MM.1S (cell line): Measurements from ENCODE around the gene ANO3.

Experiments
- DNase-seq: peaks from one replicate; pipeline ENCODE4 v3.0.0-alpha.2; 2015
- H2AFZ ChIP-seq: fragments of 300-600 bp; sonication (generic); 2 replicates; pipeline ENCODE4 v1.6.0; 2016; ENCODE audit warnings: antibody characterized with exemption, low read length
- H3F3A ChIP-seq: fragments of 300-600 bp; sonication (generic); 2 replicates; pipeline ENCODE4 v1.6.1; 2016; ENCODE audit warnings: mild to moderate bottlenecking, antibody characterized with exemption, low read length, moderate library complexity, mixed read lengths; ENCODE audit not compliant: insufficient read depth
- H3K27ac ChIP-seq: fragments of 300-600 bp; sonication (generic); 2 replicates; pipeline ENCODE4 v1.5.1; 2016; ENCODE audit warnings: mild to moderate bottlenecking, low read length
- H3K27me3 ChIP-seq: fragments of 300-600 bp; sonication (generic); replicated peaks from 2 replicates; pipeline ENCODE4 v1.6.0; 2016; ENCODE audit warnings: low read length; ENCODE audit not compliant: insufficient read depth
- H3K36me3 ChIP-seq: fragments of 300-600 bp; sonication (generic); replicated peaks from 2 replicates; pipeline ENCODE4 v1.6.1; 2016; ENCODE audit warnings: mild to moderate bottlenecking, low read length, mixed read lengths; ENCODE audit not compliant: insufficient read depth
- H3K4me1 ChIP-seq: fragments of 300-600 bp; sonication (generic); 2 replicates; pipeline ENCODE4 v1.6.1; 2016; ENCODE audit warnings: low read length, mixed read lengths
- H3K4me2 ChIP-seq: fragments of 300-600 bp; sonication (generic); 2 replicates; pipeline ENCODE4 v1.6.0; 2016; ENCODE audit warnings: low read depth, low read length
- H3K4me3 ChIP-seq: fragments of 300-600 bp; sonication (generic); 2 replicates; pipeline ENCODE4 v1.5.1; 2016; ENCODE audit warnings: low read length, mixed read lengths
- H3K79me2 ChIP-seq: fragments of 300-600 bp; sonication (generic); 2 replicates; pipeline ENCODE4 v1.6.1; 2016; ENCODE audit warnings: mixed run types, low read length, mixed read lengths
- H3K9ac ChIP-seq: fragments of 300-600 bp; sonication (generic); 2 replicates; pipeline ENCODE4 v1.6.1; 2016; ENCODE audit warnings: low read length, mixed read lengths
- H3K9me2 ChIP-seq: fragments of 300-600 bp; sonication (generic); replicated peaks from 2 replicates; pipeline ENCODE4 v1.6.1; 2016; ENCODE audit warnings: mild to moderate bottlenecking, low read length, mixed read lengths; ENCODE audit not compliant: insufficient read depth
- H3K9me3 ChIP-seq: fragments of 300-600 bp; sonication (generic); replicated peaks from 2 replicates; pipeline ENCODE4 v1.6.1; 2016; ENCODE audit warnings: mild to moderate bottlenecking, low read length, mixed read lengths; ENCODE audit not compliant: insufficient read depth
- H4K20me1 ChIP-seq: fragments of 300-600 bp; sonication (generic); 2 replicates; pipeline ENCODE4 v1.6.1; 2016; ENCODE audit warnings: mild to moderate bottlenecking, low read length, moderate library complexity, mixed read lengths; ENCODE audit not compliant: insufficient read depth
- CTCF ChIP-seq: fragments of 300-600 bp; sonication (generic); IDR thresholded peaks from 2 replicates; pipeline ENCODE4 v1.5.1; 2016; ENCODE audit warnings: antibody characterized with exemption, low read length, mixed read lengths
- EZH2 ChIP-seq: fragments of 300-600 bp; sonication (generic); optimal IDR thresholded peaks from 2 replicates; pipeline ENCODE3; 2017; ENCODE audit warnings: low read depth, mild to moderate bottlenecking, antibody characterized with exemption, low read length, mixed read lengths
- EZH2phosphoT487 ChIP-seq: fragments of 300-600 bp; sonication (generic); IDR thresholded peaks from 2 replicates; pipeline ENCODE4 v1.6.1; 2018; ENCODE audit warnings: antibody characterized with exemption, low read length

The ANO3 gene

GRCh38 chr11:26522912-26523610 is 191.1 kb downstream of the ANO3 start:
- no peaks in the 10 kb centered on the region for H3K36me3 ChIP-seq
- no peaks in the 10 kb centered on the region for H3K9me2 ChIP-seq
- no peak overlapping the region for H3K9ac ChIP-seq
- no peak overlapping the region for H3K4me3 ChIP-seq
- no peaks in the 10 kb centered on the region for H3F3A ChIP-seq
- DNase-seq = peak; percentile 24
- no peak overlapping the region for H2AFZ ChIP-seq
- H3K4me1 ChIP-seq = no peaks in the 10 kb centered on the region
- H3K9me3 ChIP-seq = no peaks in the 10 kb centered on the region
- no peak overlapping the region for H3K4me2 ChIP-seq
- no peaks in the 10 kb centered on the region for H4K20me1 ChIP-seq
- no peak overlapping the region for H3K27ac ChIP-seq
- no peaks in the 10 kb centered on the region for H3K79me2 ChIP-seq
- TF ChIP-seq CTCF (peak; percentile 37), EZH2phosphoT487 (no peak), EZH2 (no peak)
- H3K27me3 ChIP-seq = no peaks in the 10 kb centered on the region

GRCh38 chr11:26527685-26528084 is 195.8 kb downstream of the ANO3 start:
- no peak overlapping the region for H2AFZ ChIP-seq
- no peak overlapping the region for H3K4me3 ChIP-seq
- H3F3A ChIP-seq = no peaks in the 10 kb centered on the region
- TF ChIP-seq EZH2 (no peak), EZH2phosphoT487 (no peak), CTCF (no peak)
- no peak overlapping the region for H3K27ac ChIP-seq
- no peak for DNase-seq
- no peaks in the 10 kb centered on the region for H3K9me3 ChIP-seq
- no peaks in the 10 kb centered on the region for H3K4me1 ChIP-seq
- H3K9me2 ChIP-seq = no peaks in the 10 kb centered on the region
- no peak overlapping the region for H3K9ac ChIP-seq
- no peak overlapping the region for H3K4me2 ChIP-seq
- no peaks in the 10 kb centered on the region for H3K36me3 ChIP-seq
- no peaks in the 10 kb centered on the region for H3K79me2 ChIP-seq
- no peaks in the 10 kb centered on the region for H3K27me3 ChIP-seq
- no peaks in the 10 kb centered on the region for H4K20me1 ChIP-seq

- DNase-seq = no peak
- Histone ChIP-seq H4K20me1 (no peaks in the 10 kb centered on the region), H3K4me2 (no peak overlapping the region), H3K4me3 (no peak overlapping the region), H3K4me1 (no peaks in the 10 kb centered on the region), H3K79me2 (no peaks in the 10 kb centered on the region), H3K27ac (no peak overlapping the region), H3F3A (no peaks in the 10 kb centered on the region), H3K9ac (no peak overlapping the region), H2AFZ (no peak overlapping the region), H3K27me3 (no peaks in the 10 kb centered on the region), H3K36me3 (no peaks in the 10 kb centered on the region), H3K9me3 (no peaks in the 10 kb centered on the region), H3K9me2 (no peaks in the 10 kb centered on the region)
- TF ChIP-seq EZH2 (no peak), EZH2phosphoT487 (no peak), CTCF (no peak)
Measured at GRCh38 chr11:26537341-26537740, 205.4 kb downstream of the ANO3 start.
